HL-60 (cell line): ENCODE measurements around the gene TNRC18.
A peak's percentile ranks its signal among the peaks of the same experiment; 100 is the strongest.

Experiments
- DNase-seq, 2 experiments: peaks; one replicate each; pipeline ENCODE4 v3.0.0-alpha.2; 2010 to 2020; ENCODE audit warnings: low read depth in 1 of 2, low spot score in 1 of 2
- H3K27ac ChIP-seq: fragments of 250-450 bp; sonication (Bioruptor Pico); replicated peaks from 2 replicates; pipeline ENCODE4 v1.5.1; 2020; ENCODE audit warnings: mild to moderate bottlenecking, moderate library complexity
- H3K27me3 ChIP-seq: fragments of 250-450 bp; sonication (Bioruptor Pico); 2 replicates; pipeline ENCODE4 v1.5.1; 2021; ENCODE audit warnings: mild to moderate bottlenecking, moderate library complexity; ENCODE audit not compliant: insufficient read depth, poor library complexity, severe bottlenecking
- H3K4me3 ChIP-seq: replicated peaks from 2 replicates; pipeline ENCODE4 v1.5.1; 2011; ENCODE audit warnings: mild to moderate bottlenecking, control low read depth, low read length; ENCODE audit not compliant: insufficient read depth
- CTCF ChIP-seq: IDR thresholded peaks from one replicate; pipeline ENCODE4 v1.5.1; 2011; ENCODE audit warnings: low read length, control low read depth, inconsistent platforms; ENCODE audit not compliant: insufficient read depth
- GABPA ChIP-seq: IDR thresholded peaks from 2 replicates; pipeline ENCODE4 v1.6.1; 2012; ENCODE audit warnings: low read depth
- POLR2AphosphoS5 ChIP-seq: IDR thresholded peaks from 2 replicates; pipeline ENCODE4 v1.6.1; 2012; ENCODE audit warnings: low read depth
- REST ChIP-seq: IDR thresholded peaks from 2 replicates; pipeline ENCODE4 v1.6.1; 2012; ENCODE audit warnings: low read depth; ENCODE audit not compliant: insufficient replicate concordance
- SPI1 ChIP-seq: IDR thresholded peaks from 2 replicates; pipeline ENCODE4 v1.6.1; 2012; ENCODE audit warnings: low read depth, mild to moderate bottlenecking, borderline replicate concordance

The TNRC18 gene

GRCh38 chr7:5395246-5395645 lies 28.4 kb downstream of the TNRC18 start:
- no peaks in the 10 kb centered on the region for H3K27me3 ChIP-seq
- H3K4me3 ChIP-seq: peak overlapping the region; percentile 57
- DNase-seq: no peak
- no peak for TF ChIP-seq SPI1
- no peak for TF ChIP-seq REST
- 0 out of 2 replicates have a peak, but pooled peaks have one; percentile 16 for TF ChIP-seq GABPA
- peak; percentile 55 for TF ChIP-seq POLR2AphosphoS5
- peak overlapping the region; percentile 64 for H3K27ac ChIP-seq

- no peak for DNase-seq
- H3K4me3 ChIP-seq: peak overlapping the region; percentile 57
Observed at GRCh38 chr7:5394264-5395105, 29.1 kb downstream of the TNRC18 start.

GRCh38 chr7:5393748-5394147 lies 29.9 kb downstream of the TNRC18 start:
- no peak overlapping the region for H3K27ac ChIP-seq
- DNase-seq: no peak

More at GRCh38 chr7:5394264-5395105, 29.1 kb downstream of the TNRC18 start:
- Histone ChIP-seq H3K27me3 (no peaks in the 10 kb centered on the region), H3K27ac (peak overlapping the region; percentile 64)
- no peak for TF ChIP-seq REST
- TF ChIP-seq POLR2AphosphoS5: no peak
- TF ChIP-seq SPI1: no peak
- no peak for TF ChIP-seq GABPA
- TF ChIP-seq CTCF: no peak

More at GRCh38 chr7:5393748-5394147, 29.9 kb downstream of the TNRC18 start:
- H3K27me3 ChIP-seq: no peaks in the 10 kb centered on the region
- no peak for TF ChIP-seq REST
- TF ChIP-seq POLR2AphosphoS5: no peak
- no peak overlapping the region for H3K4me3 ChIP-seq
